GM12801 (cell line): ENCODE results near the gene NFYB.

Experiments used
- CTCF ChIP-seq: IDR thresholded peaks from one replicate; pipeline ENCODE4 v1.5.1; 2011; ENCODE audit warnings: control low read depth; ENCODE audit not compliant: insufficient read length; ENCODE audit errors: extremely low read depth

The NFYB gene

GRCh38 chr12:104154286-104154685, 16.3 kb upstream of the NFYB start:
- TF ChIP-seq CTCF, result no peak

GRCh38 chr12:104152685-104153241, 14.8 kb upstream of the NFYB start:
- TF ChIP-seq CTCF, result no peak

GRCh38 chr12:104150416-104150815, 12.4 kb upstream of the NFYB start:
- no peak for TF ChIP-seq CTCF

- no peak for TF ChIP-seq CTCF
These were observed 9.3 kb upstream of the NFYB start for GRCh38 chr12:104147346-104147745.

GRCh38 chr12:104143918-104144317, 5.9 kb upstream of the NFYB start:
- TF ChIP-seq CTCF, result no peak

GRCh38 chr12:104143002-104143401, 5.0 kb upstream of the NFYB start:
- no peak for TF ChIP-seq CTCF

- TF ChIP-seq CTCF, result no peak
These were observed 4.5 kb upstream of the NFYB start for GRCh38 chr12:104142543-104142942.

- no peak for TF ChIP-seq CTCF
These were observed 765 bp upstream of the NFYB start for GRCh38 chr12:104138797-104139152.
